ENCODE data around the gene ATP7B.

Gene ATP7B

DNA sequence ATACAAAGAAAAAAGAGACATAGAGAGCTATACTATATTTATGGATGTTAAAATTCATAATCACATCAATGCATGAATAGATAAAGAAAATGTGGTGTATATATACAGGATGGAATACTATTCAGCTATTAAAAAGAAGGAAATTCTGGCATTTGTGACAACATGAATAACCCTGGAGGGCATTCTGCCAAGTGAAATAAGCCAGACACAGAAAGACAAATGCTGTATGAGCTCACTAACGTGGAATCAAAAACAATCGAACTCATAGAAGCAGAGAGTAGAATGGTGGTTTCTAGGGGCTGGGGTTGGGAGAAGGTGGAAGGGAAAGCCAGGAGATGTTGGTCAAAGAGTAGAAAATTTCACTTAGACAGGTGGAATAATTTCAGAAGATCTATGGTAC, 37.3 kb upstream of the ATP7B start:
- no peak for DNase-seq (ENCODE audit: low read depth in 1 of 2, low spot score in 1 of 2)
- Histone ChIP-seq H3K27ac (replicated peaks) (no peak overlapping the region), H3K4me3 (replicated peaks; ENCODE audit: insufficient read depth, low read length) (no peak overlapping the region), H3K27me3 (ENCODE audit: insufficient read depth, poor library complexity, severe bottlenecking) (no peaks in the 10 kb centered on the region)
- TF ChIP-seq GABPA (IDR thresholded peaks at IDR 0.05; ENCODE audit: low read depth) (no peak), POLR2AphosphoS5 (IDR thresholded peaks at IDR 0.05; ENCODE audit: low read depth) (no peak), SPI1 (IDR thresholded peaks at IDR 0.05; ENCODE audit: borderline replicate concordance, low read depth) (no peak)
- TF ChIP-seq, protein P1, sequence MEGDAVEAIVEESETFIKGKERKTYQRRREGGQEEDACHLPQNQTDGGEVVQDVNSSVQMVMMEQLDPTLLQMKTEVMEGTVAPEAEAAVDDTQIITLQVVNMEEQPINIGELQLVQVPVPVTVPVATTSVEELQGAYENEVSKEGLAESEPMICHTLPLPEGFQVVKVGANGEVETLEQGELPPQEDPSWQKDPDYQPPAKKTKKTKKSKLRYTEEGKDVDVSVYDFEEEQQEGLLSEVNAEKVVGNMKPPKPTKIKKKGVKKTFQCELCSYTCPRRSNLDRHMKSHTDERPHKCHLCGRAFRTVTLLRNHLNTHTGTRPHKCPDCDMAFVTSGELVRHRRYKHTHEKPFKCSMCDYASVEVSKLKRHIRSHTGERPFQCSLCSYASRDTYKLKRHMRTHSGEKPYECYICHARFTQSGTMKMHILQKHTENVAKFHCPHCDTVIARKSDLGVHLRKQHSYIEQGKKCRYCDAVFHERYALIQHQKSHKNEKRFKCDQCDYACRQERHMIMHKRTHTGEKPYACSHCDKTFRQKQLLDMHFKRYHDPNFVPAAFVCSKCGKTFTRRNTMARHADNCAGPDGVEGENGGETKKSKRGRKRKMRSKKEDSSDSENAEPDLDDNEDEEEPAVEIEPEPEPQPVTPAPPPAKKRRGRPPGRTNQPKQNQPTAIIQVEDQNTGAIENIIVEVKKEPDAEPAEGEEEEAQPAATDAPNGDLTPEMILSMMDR (IDR thresholded peaks at IDR 0.05; ENCODE audit: insufficient read depth, low read length) = no peak
- TF ChIP-seq, protein P2, sequence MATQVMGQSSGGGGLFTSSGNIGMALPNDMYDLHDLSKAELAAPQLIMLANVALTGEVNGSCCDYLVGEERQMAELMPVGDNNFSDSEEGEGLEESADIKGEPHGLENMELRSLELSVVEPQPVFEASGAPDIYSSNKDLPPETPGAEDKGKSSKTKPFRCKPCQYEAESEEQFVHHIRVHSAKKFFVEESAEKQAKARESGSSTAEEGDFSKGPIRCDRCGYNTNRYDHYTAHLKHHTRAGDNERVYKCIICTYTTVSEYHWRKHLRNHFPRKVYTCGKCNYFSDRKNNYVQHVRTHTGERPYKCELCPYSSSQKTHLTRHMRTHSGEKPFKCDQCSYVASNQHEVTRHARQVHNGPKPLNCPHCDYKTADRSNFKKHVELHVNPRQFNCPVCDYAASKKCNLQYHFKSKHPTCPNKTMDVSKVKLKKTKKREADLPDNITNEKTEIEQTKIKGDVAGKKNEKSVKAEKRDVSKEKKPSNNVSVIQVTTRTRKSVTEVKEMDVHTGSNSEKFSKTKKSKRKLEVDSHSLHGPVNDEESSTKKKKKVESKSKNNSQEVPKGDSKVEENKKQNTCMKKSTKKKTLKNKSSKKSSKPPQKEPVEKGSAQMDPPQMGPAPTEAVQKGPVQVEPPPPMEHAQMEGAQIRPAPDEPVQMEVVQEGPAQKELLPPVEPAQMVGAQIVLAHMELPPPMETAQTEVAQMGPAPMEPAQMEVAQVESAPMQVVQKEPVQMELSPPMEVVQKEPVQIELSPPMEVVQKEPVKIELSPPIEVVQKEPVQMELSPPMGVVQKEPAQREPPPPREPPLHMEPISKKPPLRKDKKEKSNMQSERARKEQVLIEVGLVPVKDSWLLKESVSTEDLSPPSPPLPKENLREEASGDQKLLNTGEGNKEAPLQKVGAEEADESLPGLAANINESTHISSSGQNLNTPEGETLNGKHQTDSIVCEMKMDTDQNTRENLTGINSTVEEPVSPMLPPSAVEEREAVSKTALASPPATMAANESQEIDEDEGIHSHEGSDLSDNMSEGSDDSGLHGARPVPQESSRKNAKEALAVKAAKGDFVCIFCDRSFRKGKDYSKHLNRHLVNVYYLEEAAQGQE (IDR thresholded peaks at IDR 0.05; ENCODE audit: insufficient replicate concordance, low read depth) = no peak

DNA sequence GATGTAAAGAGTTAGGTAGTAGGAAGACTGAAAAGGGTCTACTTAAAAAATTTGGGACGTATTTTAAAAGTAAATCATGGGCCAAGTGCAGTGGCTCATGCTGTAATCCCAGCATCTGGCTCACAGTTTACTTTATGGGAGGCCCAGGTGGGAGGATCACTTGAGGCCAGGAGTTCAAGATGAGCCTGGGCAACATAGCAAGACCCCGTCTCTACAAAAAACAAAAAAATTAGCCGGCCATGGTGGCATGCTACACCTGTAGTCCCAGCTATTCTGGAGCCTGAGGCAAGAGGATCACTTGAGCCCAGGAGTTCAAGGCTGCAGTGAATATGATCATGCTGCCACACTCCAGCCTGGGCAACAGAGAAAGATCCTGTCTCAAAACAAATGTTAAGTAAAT, 36.2 kb upstream of the ATP7B start:
- no peak overlapping the region for H3K4me3 ChIP-seq (replicated peaks; ENCODE audit: insufficient read depth, low read length)
- TF ChIP-seq POLR2AphosphoS5 (IDR thresholded peaks at IDR 0.05; ENCODE audit: low read depth) (no peak), SPI1 (IDR thresholded peaks at IDR 0.05; ENCODE audit: borderline replicate concordance, low read depth) (no peak), GABPA (IDR thresholded peaks at IDR 0.05; ENCODE audit: low read depth) (no peak)
- TF ChIP-seq, protein P1 (IDR thresholded peaks at IDR 0.05; ENCODE audit: insufficient read depth, low read length) = no peak
- TF ChIP-seq, protein P2 (IDR thresholded peaks at IDR 0.05; ENCODE audit: insufficient replicate concordance, low read depth) = no peak

DNA sequence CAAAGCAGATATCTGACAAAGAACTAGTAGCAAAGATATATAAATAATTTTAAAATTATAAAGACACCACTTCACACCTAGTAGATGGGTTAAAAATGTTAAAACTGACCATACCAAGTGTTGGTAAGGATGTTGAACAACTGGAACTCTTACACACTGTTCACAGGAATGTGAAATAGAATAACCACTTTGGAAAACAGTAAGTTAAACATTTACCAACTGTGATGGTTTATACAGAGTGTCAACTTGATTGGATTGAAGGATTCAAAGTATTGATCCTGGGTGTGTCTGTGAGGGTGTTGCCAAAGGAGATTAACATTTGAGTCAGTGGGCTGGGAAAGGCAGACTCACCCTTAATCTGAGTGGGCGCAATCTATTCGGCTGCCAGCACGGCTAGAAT, 32.4 kb upstream of the ATP7B start:
- TF ChIP-seq POLR2AphosphoS5 (IDR thresholded peaks at IDR 0.05; ENCODE audit: low read depth) (no peak), GABPA (IDR thresholded peaks at IDR 0.05; ENCODE audit: low read depth) (no peak)
- TF ChIP-seq, protein P1 (IDR thresholded peaks at IDR 0.05; ENCODE audit: insufficient read depth, low read length) = no peak
- TF ChIP-seq, protein P2 (IDR thresholded peaks at IDR 0.05; ENCODE audit: insufficient replicate concordance, low read depth) = no peak
- DNase-seq (ENCODE audit: low read depth in 1 of 2, low spot score in 1 of 2) = no peak
- no peak overlapping the region for H3K27ac ChIP-seq (replicated peaks)
- no peaks in the 10 kb centered on the region for H3K27me3 ChIP-seq (ENCODE audit: insufficient read depth, poor library complexity, severe bottlenecking)
- H3K4me3 ChIP-seq (replicated peaks; ENCODE audit: insufficient read depth, low read length) = no peak overlapping the region

More for the DNA sequence above, 36.2 kb upstream of the ATP7B start:
- Histone ChIP-seq H3K27ac (replicated peaks) (no peak overlapping the region), H3K27me3 (ENCODE audit: insufficient read depth, poor library complexity, severe bottlenecking) (no peaks in the 10 kb centered on the region)
- no peak for DNase-seq (ENCODE audit: low read depth in 1 of 2, low spot score in 1 of 2)
